Smooth muscle cell (in vitro differentiated cells): ENCODE results near the gene ARSD. TPM values are rescaled to one million over a fixed set of nuclear protein-coding genes. Genes with fewer than 3 reads are reported as not detected.
"Not testable (repeated sequence)": the region's sequence is repeated elsewhere in the genome, so short reads cannot be mapped to it uniquely, and the experiment has no call there.

Experiments used
- DNase-seq: peaks from one replicate; lab custom pipeline; 2025; ENCODE audit not compliant: unreplicated experiment; lab: John Stamatoyannopoulos, UW
- H2AFZ ChIP-seq: fragments of 200-600 bp; sonication (generic); 2 replicates; pipeline ENCODE4 v1.6.0; 2016; ENCODE audit warnings: antibody characterized with exemption, low read depth, mild to moderate bottlenecking
- H3F3A ChIP-seq: fragments of 200-600 bp; sonication (generic); 2 replicates; pipeline ENCODE4 v1.6.0; 2017; ENCODE audit warnings: antibody characterized with exemption, low read depth
- H3K27ac ChIP-seq: fragments of 200-600 bp; sonication (generic); 2 replicates; pipeline ENCODE4 v1.5.1; 2016; ENCODE audit warnings: low read depth, mild to moderate bottlenecking
- H3K27me3 ChIP-seq: fragments of 200-600 bp; sonication (generic); 2 replicates; pipeline ENCODE4 v1.6.1; 2016; ENCODE audit warnings: low read depth, mild to moderate bottlenecking
- H3K36me3 ChIP-seq: fragments of 200-600 bp; sonication (generic); 2 replicates; pipeline ENCODE4 v1.5.1; 2016; ENCODE audit warnings: low read depth
- H3K4me1 ChIP-seq: fragments of 200-600 bp; sonication (generic); 2 replicates; pipeline ENCODE4 v1.5.1; 2016; ENCODE audit warnings: low read depth
- H3K4me2 ChIP-seq: fragments of 200-600 bp; sonication (generic); 2 replicates; pipeline ENCODE4 v1.6.0; 2016; ENCODE audit warnings: mild to moderate bottlenecking
- H3K4me3 ChIP-seq: fragments of 200-600 bp; sonication (generic); 2 replicates; pipeline ENCODE4 v1.5.1; 2016; ENCODE audit warnings: mild to moderate bottlenecking
- H3K79me2 ChIP-seq: fragments of 200-600 bp; sonication (generic); 2 replicates; pipeline ENCODE4 v1.6.0; 2016; ENCODE audit warnings: low read depth, mild to moderate bottlenecking
- H3K9ac ChIP-seq: fragments of 200-600 bp; sonication (generic); 2 replicates; pipeline ENCODE4 v1.6.0; 2016; ENCODE audit warnings: low read depth
- H3K9me3 ChIP-seq: fragments of 200-600 bp; sonication (generic); replicated peaks from 2 replicates; pipeline ENCODE4 v1.5.1; 2016; ENCODE audit warnings: low read depth
- H4K20me1 ChIP-seq: fragments of 200-600 bp; sonication (generic); 2 replicates; pipeline ENCODE4 v1.6.0; 2016; ENCODE audit warnings: low read depth
- WGBS: methylation state at CpG from one replicate; pipeline ENCODE4 v1.1.7; 2016; ENCODE audit warnings: low lambda C conversion rate; 5-methylcytosine and 5-hydroxymethylcytosine counted together
- polyA plus RNA-seq: library from polyadenylated mRNA; unstranded; fragments of >200 nt; fragmentation: Nextera tagmentation; extraction: Ambion mirVana; gene quantifications from 2 replicates; pipeline ENCODE4 v1.2.1, GENCODE V29; 2016
- total RNA-seq: library from RNA; depleted of rRNA; stranded (reverse); fragments of >200 nt; gene quantifications from 2 replicates; pipeline ENCODE4 v1.2.3, GENCODE V29; 2014
- TF ChIP-seq, protein P1 (sequence below): fragments of 200-600 bp; sonication (generic); IDR thresholded peaks from 2 replicates; pipeline ENCODE4 v1.5.1; 2017; ENCODE audit warnings: borderline replicate concordance, mild to moderate bottlenecking, antibody characterized with exemption; ENCODE audit not compliant: insufficient read depth, poor library complexity, severe bottlenecking

Gene ARSD
- total and polyA plus RNA-seq, 2 experiments from 2014 or later, result 21.1 to 30.7 TPM

DNA sequence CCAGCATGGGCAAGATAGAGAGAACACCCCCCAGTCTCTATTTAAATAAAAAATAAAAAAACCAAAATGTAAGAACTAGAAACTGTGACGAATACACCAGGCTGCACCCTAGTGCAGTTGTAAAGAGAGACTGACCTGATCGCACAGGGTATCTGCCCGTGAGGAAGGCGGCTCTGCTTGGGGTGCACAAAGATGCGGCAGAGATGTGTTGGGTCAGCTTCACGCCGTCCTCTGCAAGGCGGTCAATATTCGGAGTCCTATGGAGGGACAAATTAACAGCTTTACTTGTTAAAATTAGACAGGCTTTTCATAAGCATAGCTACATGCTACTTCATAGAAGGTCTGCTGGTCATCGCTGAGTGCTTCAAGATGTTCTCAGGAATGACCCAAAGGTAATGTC lies 26.1 kb upstream of the ARSD start:
- H3K9me3 ChIP-seq, result no peaks in the 10 kb centered on the region
- no peak overlapping the region for H2AFZ ChIP-seq
- whole genome bisulfite sequencing, result 95% methylated on average over 10 of the region's 10 CpGs
- TF ChIP-seq, protein P1, sequence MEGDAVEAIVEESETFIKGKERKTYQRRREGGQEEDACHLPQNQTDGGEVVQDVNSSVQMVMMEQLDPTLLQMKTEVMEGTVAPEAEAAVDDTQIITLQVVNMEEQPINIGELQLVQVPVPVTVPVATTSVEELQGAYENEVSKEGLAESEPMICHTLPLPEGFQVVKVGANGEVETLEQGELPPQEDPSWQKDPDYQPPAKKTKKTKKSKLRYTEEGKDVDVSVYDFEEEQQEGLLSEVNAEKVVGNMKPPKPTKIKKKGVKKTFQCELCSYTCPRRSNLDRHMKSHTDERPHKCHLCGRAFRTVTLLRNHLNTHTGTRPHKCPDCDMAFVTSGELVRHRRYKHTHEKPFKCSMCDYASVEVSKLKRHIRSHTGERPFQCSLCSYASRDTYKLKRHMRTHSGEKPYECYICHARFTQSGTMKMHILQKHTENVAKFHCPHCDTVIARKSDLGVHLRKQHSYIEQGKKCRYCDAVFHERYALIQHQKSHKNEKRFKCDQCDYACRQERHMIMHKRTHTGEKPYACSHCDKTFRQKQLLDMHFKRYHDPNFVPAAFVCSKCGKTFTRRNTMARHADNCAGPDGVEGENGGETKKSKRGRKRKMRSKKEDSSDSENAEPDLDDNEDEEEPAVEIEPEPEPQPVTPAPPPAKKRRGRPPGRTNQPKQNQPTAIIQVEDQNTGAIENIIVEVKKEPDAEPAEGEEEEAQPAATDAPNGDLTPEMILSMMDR, result no peak
- H3K9ac ChIP-seq, result no peak overlapping the region
- no peaks in the 10 kb centered on the region for H3F3A ChIP-seq
- no peaks in the 10 kb centered on the region for H3K79me2 ChIP-seq
- no peaks in the 10 kb centered on the region for H3K4me1 ChIP-seq
- no peaks in the 10 kb centered on the region for H3K27me3 ChIP-seq
- no peak for DNase-seq
- H3K4me2 ChIP-seq, result no peak overlapping the region
- no peaks in the 10 kb centered on the region for H3K36me3 ChIP-seq
- no peak overlapping the region for H3K4me3 ChIP-seq
- H4K20me1 ChIP-seq, result no peaks in the 10 kb centered on the region
- H3K27ac ChIP-seq, result no peak overlapping the region

DNA sequence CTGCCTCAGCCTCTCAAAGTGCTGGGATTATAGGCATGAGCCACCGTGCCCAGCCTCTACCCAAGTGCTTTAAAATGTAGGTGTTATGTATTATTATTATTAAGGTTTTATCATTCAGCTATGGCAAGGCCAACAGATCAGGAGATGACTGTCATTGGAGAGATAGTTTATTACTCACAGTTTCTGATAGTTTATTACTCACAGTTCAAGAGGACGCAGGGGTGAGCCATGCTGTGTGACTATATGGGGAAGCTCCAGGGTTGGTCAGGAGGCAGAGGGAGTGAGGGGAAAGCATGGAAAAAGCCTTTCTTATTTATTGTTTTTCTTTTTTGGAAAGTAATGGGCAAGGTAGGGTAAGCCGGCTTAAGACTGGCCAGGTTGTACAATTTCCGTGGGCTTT lies 25.4 kb upstream of the ARSD start:
- TF ChIP-seq, protein P1, result no peak
- Histone ChIP-seq H3K79me2 (no peaks in the 10 kb centered on the region), H3K4me1 (no peaks in the 10 kb centered on the region), H3K36me3 (no peaks in the 10 kb centered on the region), H3K4me2 (no peak overlapping the region), H3K27me3 (no peaks in the 10 kb centered on the region), H3K9ac (no peak overlapping the region), H3K9me3 (no peaks in the 10 kb centered on the region), H3K27ac (no peak overlapping the region), H3F3A (no peaks in the 10 kb centered on the region), H4K20me1 (no peaks in the 10 kb centered on the region), H2AFZ (no peak overlapping the region), H3K4me3 (no peak overlapping the region)
- DNase-seq, result no peak
- 91% methylated on average over 4 of the region's 4 CpGs for WGBS

DNA sequence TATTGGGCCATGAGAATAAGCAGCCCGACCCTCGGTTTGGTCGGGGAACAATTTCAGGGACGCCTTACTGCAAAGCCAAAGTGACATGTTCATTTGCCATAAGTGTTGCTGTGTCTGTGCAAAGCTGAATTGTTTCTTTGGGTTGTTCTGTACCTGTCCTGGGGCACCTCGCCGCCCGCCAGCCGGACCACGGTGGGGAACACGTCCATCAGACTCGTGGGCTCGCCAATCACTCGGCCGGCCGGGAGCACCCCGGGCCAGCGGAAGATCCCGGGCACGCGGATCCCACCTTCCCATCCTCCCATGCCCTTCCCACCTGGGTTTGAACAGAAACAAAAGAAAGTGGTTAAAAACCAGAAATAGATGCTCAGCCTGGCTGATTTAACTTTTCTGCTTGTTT lies 8.8 kb upstream of the ARSD start:
- H4K20me1 ChIP-seq, H3K4me3 ChIP-seq, H2AFZ ChIP-seq, DNase-seq, H3K9me3 ChIP-seq, H3K36me3 ChIP-seq, H3F3A ChIP-seq, H3K27me3 ChIP-seq, H3K4me1 ChIP-seq, H3K79me2 ChIP-seq, H3K9ac ChIP-seq, H3K4me2 ChIP-seq, H3K27ac ChIP-seq: not testable (repeated sequence)
- 97% methylated on average over 17 of the region's 20 CpGs for WGBS

DNA sequence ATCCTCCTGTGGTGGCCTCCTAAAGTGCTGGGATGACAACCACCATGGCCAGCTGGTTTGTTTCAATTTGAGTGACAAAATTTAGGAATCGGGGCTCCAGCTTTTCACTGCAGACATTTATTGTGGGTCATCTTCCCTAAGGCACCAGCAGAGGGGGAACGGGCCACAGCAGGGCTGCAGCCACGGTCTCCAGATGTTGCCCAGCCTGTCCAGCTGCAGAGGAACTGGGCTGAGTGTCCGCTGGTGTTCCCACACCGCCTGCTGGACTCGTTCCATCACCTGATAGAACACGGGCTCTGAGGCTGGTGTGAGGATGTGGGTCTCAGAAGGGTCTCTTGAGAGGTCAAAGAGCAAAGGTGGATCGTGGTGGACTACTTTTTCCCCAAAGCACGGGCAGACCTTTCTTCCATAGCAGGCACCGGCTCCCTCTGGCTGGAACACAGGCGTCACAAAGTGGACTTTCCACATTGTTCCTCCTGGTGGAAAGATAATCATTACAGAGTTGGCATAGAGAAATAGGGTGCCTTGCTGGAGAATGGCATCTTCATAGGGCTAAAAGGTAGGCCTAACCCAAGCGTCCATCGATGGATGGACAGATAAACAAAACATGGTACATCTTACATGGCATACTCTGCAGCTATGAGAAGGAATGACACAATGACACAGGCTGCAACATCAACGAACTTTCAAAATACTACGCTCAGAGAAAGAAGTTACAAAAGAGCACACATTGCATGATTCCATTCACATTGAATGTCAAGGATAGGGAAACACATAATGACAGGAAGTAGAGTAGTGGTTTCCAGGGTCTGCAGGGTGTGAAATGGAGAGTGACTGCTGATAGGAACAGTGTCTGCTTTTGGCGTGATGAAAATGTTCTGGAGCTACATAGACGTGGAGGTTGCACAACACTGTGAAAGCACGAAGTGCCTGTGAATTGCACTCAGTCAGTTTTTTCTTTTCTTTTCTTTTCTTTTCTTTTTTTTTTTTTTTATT lies 5.9 kb upstream of the ARSD start:
- TF ChIP-seq, protein P1, result no peak

More for the DNA sequence above, 5.9 kb upstream of the ARSD start:
- no peak overlapping the region for H2AFZ ChIP-seq
- no peak for DNase-seq
- H3K27me3 ChIP-seq, result no peaks in the 10 kb centered on the region
- no peak overlapping the region for H3K27ac ChIP-seq
- no peaks in the 10 kb centered on the region for H3F3A ChIP-seq
- no peak overlapping the region for H3K4me2 ChIP-seq
- H3K9me3 ChIP-seq, result no peaks in the 10 kb centered on the region
- no peak overlapping the region for H3K4me3 ChIP-seq
- H3K4me1 ChIP-seq, result no peaks in the 10 kb centered on the region
- H3K36me3 ChIP-seq, result no peaks in the 10 kb centered on the region
- WGBS, result 80% methylated on average over 18 of the region's 18 CpGs
- no peaks in the 10 kb centered on the region for H4K20me1 ChIP-seq
- H3K79me2 ChIP-seq, result no peaks in the 10 kb centered on the region
- no peak overlapping the region for H3K9ac ChIP-seq
